Tibial nerve (tissue), 4 donors: ENCODE results near the gene LRIT3. TPM values are rescaled to one million over a fixed set of nuclear protein-coding genes. Genes with fewer than 3 reads are reported as not detected.

ENCODE experiments used
- DNase-seq, 2 donors: peaks; one replicate each; pipeline ENCODE4 v3.0.0-alpha.2; 2019; ENCODE audit warnings: low spot score in 2 of 2
- H3K27ac ChIP-seq, 4 donors: fragments of 200-600 bp; sonication (generic) in 3 of 4; one replicate each; pipeline ENCODE4 v1.5.1; 2017 to 2019; ENCODE audit warnings: mild to moderate bottlenecking in 1 of 4
- H3K27me3 ChIP-seq, 2 donors: fragments of 200-600 bp; sonication (generic) in 1 of 2; one replicate each; pipeline versions ENCODE4 v1.5.1 to v1.6.0; 2017 to 2019
- H3K36me3 ChIP-seq, 3 donors: fragments of 200-600 bp; sonication (generic); one replicate each; pipeline ENCODE4 v1.5.1; 2018 to 2019
- H3K4me1 ChIP-seq, 4 donors: fragments of 200-600 bp; sonication (generic) in 3 of 4; one replicate each; pipeline ENCODE4 v1.5.1; 2017 to 2019
- H3K4me3 ChIP-seq, 4 donors: fragments of 200-600 bp; sonication (generic) in 3 of 4; one replicate each; pipeline ENCODE4 v1.5.1; 2017 to 2019; ENCODE audit warnings: mild to moderate bottlenecking in 1 of 4, moderate library complexity in 1 of 4
- H3K9me3 ChIP-seq, 4 donors: fragments of 200-600 bp; sonication (generic) in 3 of 4; one replicate each; pipeline ENCODE4 v1.5.1; 2017 to 2019
- CTCF ChIP-seq, 5 experiments: fragments of 200-600 bp in 3 of 5; fragments of 450-650 bp in 2 of 5; sonication (generic) in 3 of 5; IDR thresholded peaks; one replicate each; pipeline ENCODE4 v1.5.1; 2016 to 2019; ENCODE audit warnings: antibody characterized with exemption in 5 of 5, mild to moderate bottlenecking in 3 of 5, moderate library complexity in 2 of 5
- EP300 ChIP-seq, 2 donors: sonication (generic); formaldehyde crosslinking; IDR thresholded peaks; one replicate each; pipeline ENCODE4 v1.6.1; 2017; ENCODE audit warnings: antibody characterized with exemption in 2 of 2, mild to moderate bottlenecking in 1 of 2
- POLR2A ChIP-seq, 2 donors: fragments of 450-650 bp; IDR thresholded peaks; one replicate each; pipeline ENCODE4 v1.6.1; 2017; ENCODE audit warnings: antibody characterized with exemption in 2 of 2, mild to moderate bottlenecking in 2 of 2, moderate library complexity in 2 of 2
- WGBS, 2 donors: methylation state at CpG; one replicate each; pipeline ENCODE4 v1.1.5; 2018; 5-methylcytosine and 5-hydroxymethylcytosine counted together
- total RNA-seq, 4 donors: library from RNA; depleted of rRNA; stranded (reverse); fragments of >200 nt; gene quantifications; one replicate each; pipeline ENCODE4 v1.1.0, GENCODE V29; 2016

LRIT3 gene
- total RNA-seq, 4 donors from 2014 or later = 0.21 to 0.60 (median 0.51) TPM

GRCh38 chr4:109913596-109914241, 65.8 kb downstream of the LRIT3 start:
- no peak overlapping the region for H3K4me3 ChIP-seq
- no peaks in the 10 kb centered on the region for H3K9me3 ChIP-seq
- TF ChIP-seq POLR2A (IDR thresholded peaks at IDR 0.05) = no peak
- no peak for TF ChIP-seq CTCF (IDR thresholded peaks at IDR 0.05)
- no peak for TF ChIP-seq EP300 (IDR thresholded peaks at IDR 0.05)
- peaks cover 0 to 5% (median 0%) of the 10 kb centered on the region in 4 donors for H3K4me1 ChIP-seq
- DNase-seq = no peak
- no peaks in the 10 kb centered on the region for H3K36me3 ChIP-seq
- no peaks in the 10 kb centered on the region for H3K27me3 ChIP-seq
- no peak overlapping the region for H3K27ac ChIP-seq
- 88 to 92% methylated on average over 2 of the region's 2 CpGs for WGBS, 2 donors

- TF ChIP-seq CTCF (IDR thresholded peaks at IDR 0.05) (no peak), POLR2A (IDR thresholded peaks at IDR 0.05) (no peak), EP300 (IDR thresholded peaks at IDR 0.05) (no peak)
- WGBS, 2 donors = 78 to 85% methylated on average over 3 of the region's 3 CpGs
- Histone ChIP-seq H3K4me3 (no peak overlapping the region), H3K27ac (no peak overlapping the region), H3K27me3 (no peaks in the 10 kb centered on the region), H3K36me3 (no peaks in the 10 kb centered on the region), H3K4me1 (peaks cover 0 to 5% (median 0%) of the 10 kb centered on the region in 4 donors), H3K9me3 (no peaks in the 10 kb centered on the region)
- DNase-seq = no peak
Observed at GRCh38 chr4:109914322-109914721, 66.4 kb downstream of the LRIT3 start.

GRCh38 chr4:109915385-109916026, 67.6 kb downstream of the LRIT3 start:
- Histone ChIP-seq H3K9me3 (no peaks in the 10 kb centered on the region), H3K36me3 (no peaks in the 10 kb centered on the region), H3K27ac (no peak overlapping the region), H3K27me3 (no peaks in the 10 kb centered on the region), H3K4me3 (no peak overlapping the region), H3K4me1 (peaks cover 0 to 5% (median 0%) of the 10 kb centered on the region in 4 donors)
- TF ChIP-seq EP300 (IDR thresholded peaks at IDR 0.05) (no peak), POLR2A (IDR thresholded peaks at IDR 0.05) (no peak), CTCF (IDR thresholded peaks at IDR 0.05) (no peak)
- DNase-seq = no peak
- WGBS, 2 donors = 77 to 84% methylated on average over 8 of the region's 8 CpGs

GRCh38 chr4:109916027-109916409, 68.1 kb downstream of the LRIT3 start:
- H3K36me3 ChIP-seq = no peaks in the 10 kb centered on the region
- no peaks in the 10 kb centered on the region for H3K9me3 ChIP-seq
- H3K4me1 ChIP-seq = peaks cover 0 to 5% (median 0%) of the 10 kb centered on the region in 4 donors
- WGBS, 2 donors = 57 to 59% methylated on average over 4 of the region's 4 CpGs
- no peak overlapping the region for H3K27ac ChIP-seq
- no peak for TF ChIP-seq EP300 (IDR thresholded peaks at IDR 0.05)
- TF ChIP-seq POLR2A (IDR thresholded peaks at IDR 0.05) = no peak
- TF ChIP-seq CTCF (IDR thresholded peaks at IDR 0.05) = no peak
- no peak overlapping the region for H3K4me3 ChIP-seq
- DNase-seq = no peak
- no peaks in the 10 kb centered on the region for H3K27me3 ChIP-seq

- TF ChIP-seq POLR2A (IDR thresholded peaks at IDR 0.05) = no peak
- no peak for TF ChIP-seq EP300 (IDR thresholded peaks at IDR 0.05)
- no peak for TF ChIP-seq CTCF (IDR thresholded peaks at IDR 0.05)
- 20 to 21% methylated on average over 1 of the region's 1 CpG for WGBS, 2 donors
- Histone ChIP-seq H3K4me3 (no peak overlapping the region), H3K27ac (no peak overlapping the region), H3K36me3 (no peaks in the 10 kb centered on the region), H3K9me3 (no peaks in the 10 kb centered on the region), H3K27me3 (no peaks in the 10 kb centered on the region), H3K4me1 (no peaks in the 10 kb centered on the region)
- no peak for DNase-seq
Observed at GRCh38 chr4:109921384-109921808, 73.5 kb downstream of the LRIT3 start.
